GM12878 (cell line): Measurements from ENCODE around the gene CUEDC1. TPM values are rescaled to one million over a fixed set of nuclear protein-coding genes. Genes with fewer than 3 reads are reported as not detected.

Experiments
- ATAC-seq: fragments of 200-7000 bp; cut with Tn5 transposase; 3 replicates; pipeline ENCODE4 v1.9.1; 2020; ENCODE audit warnings: mild to moderate bottlenecking, moderate library complexity
- BruUV-seq: library from RNA; stranded (reverse); fragments of 400-500 nt; replicated peaks from 2 replicates; lab custom pipeline; 2021; lab: Mats Ljungman, UMichigan
- CTCF ChIA-PET: fragments of 300-600 bp; sonication (Branson Sonifier 250); formaldehyde crosslinking; extraction: SDS; loops from one replicate; lab custom pipeline; 2021; ENCODE audit warnings: inconsistent platforms; lab: Yijun Ruan, JAX
- POLR2A ChIA-PET: fragments of 350-600 bp; formaldehyde crosslinking; extraction: SDS; loops from one replicate; lab custom pipeline; 2021; ENCODE audit warnings: inconsistent platforms; lab: Charles Lee
- RAD21 ChIA-PET: fragments of 300-600 bp; sonication (Branson Sonifier 250); formaldehyde crosslinking; loops from one replicate; lab custom pipeline; 2023; ENCODE audit warnings: antibody characterized with exemption; ENCODE audit not compliant: unreplicated experiment; lab: Charles Lee
- SMC1A ChIA-PET: fragments of 300-600 bp; sonication (Branson Sonifier 250); formaldehyde crosslinking; loops from one replicate; lab custom pipeline; 2023; ENCODE audit not compliant: unreplicated experiment, uncharacterized antibody; lab: Charles Lee
- DNase-seq: peaks from one replicate; pipeline ENCODE4 v3.0.0-alpha.2; 2011; ENCODE audit warnings: low read depth, low spot score
- FAIRE-seq: peaks from 3 replicates; lab custom pipeline; 2011; peaks lifted over from hg19 to GRCh38; lab: Jason Lieb, UNC
- H2AFZ ChIP-seq: 2 replicates; pipeline ENCODE4 v1.6.0; 2011; ENCODE audit warnings: low read depth, low read length, control low read depth; ENCODE audit not compliant: control insufficient read depth
- H3K27ac ChIP-seq: 2 replicates; pipeline ENCODE4 v1.5.1; 2011; ENCODE audit warnings: control low read depth; ENCODE audit not compliant: control insufficient read depth, insufficient read depth
- H3K27me3 ChIP-seq, 2 experiments: replicated peaks in 1 of 2; 2 replicates each; pipeline versions ENCODE4 v1.6.0 to v1.6.1; 2011; ENCODE audit warnings: low read length in 1 of 2; ENCODE audit not compliant: control insufficient read depth in 2 of 2, insufficient read depth in 2 of 2
- H3K36me3 ChIP-seq, 2 experiments: 2 replicates each; pipeline ENCODE4 v1.5.1; 2011; ENCODE audit warnings: low read length in 1 of 2; ENCODE audit not compliant: control insufficient read depth in 2 of 2, insufficient read depth in 2 of 2
- H3K4me1 ChIP-seq: 2 replicates; pipeline ENCODE4 v1.6.1; 2011; ENCODE audit warnings: mild to moderate bottlenecking, low read length, moderate library complexity, mixed read lengths; ENCODE audit not compliant: control insufficient read depth, insufficient read depth
- H3K4me2 ChIP-seq: 2 replicates; pipeline ENCODE4 v1.6.0; 2011; ENCODE audit warnings: control low read depth; ENCODE audit not compliant: control insufficient read depth, insufficient read depth
- H3K4me3 ChIP-seq: fragments of 200-600 bp; sonication (generic); 2 replicates; pipeline ENCODE4 v1.5.1; 2016
- H3K79me2 ChIP-seq: 2 replicates; pipeline ENCODE4 v1.6.0; 2011; ENCODE audit warnings: low read length; ENCODE audit not compliant: control insufficient read depth, insufficient read depth
- H3K9ac ChIP-seq: 2 replicates; pipeline ENCODE4 v1.8.0; 2011; ENCODE audit warnings: low read length, control low read depth, mixed read lengths; ENCODE audit not compliant: control insufficient read depth, insufficient read depth
- H3K9me3 ChIP-seq: replicated peaks from 3 replicates; pipeline ENCODE4 v1.5.1; 2011; ENCODE audit warnings: mild to moderate bottlenecking, low read length; ENCODE audit not compliant: control insufficient read depth, insufficient read depth
- H4K20me1 ChIP-seq: 2 replicates; pipeline ENCODE4 v1.6.0; 2011; ENCODE audit not compliant: control insufficient read depth, insufficient read depth
- BACH1 ChIP-seq: fragments of 450-650 bp; IDR thresholded peaks from 2 replicates; pipeline ENCODE4 v1.6.1; 2017; ENCODE audit warnings: mild to moderate bottlenecking, borderline replicate concordance
- CHD4 ChIP-seq: fragments of 200-600 bp; sonication (generic); IDR thresholded peaks from 2 replicates; pipeline ENCODE4 v1.6.1; 2016; ENCODE audit warnings: mild to moderate bottlenecking
- EZH2 ChIP-seq: IDR thresholded peaks from 2 replicates; pipeline ENCODE4 v1.6.1; 2012; ENCODE audit warnings: low read depth, mild to moderate bottlenecking, control low read depth, inconsistent platforms, low read length, borderline replicate concordance; ENCODE audit not compliant: control insufficient read depth
- HDAC2 ChIP-seq: fragments of 200-600 bp; sonication (generic); IDR thresholded peaks from 2 replicates; pipeline ENCODE4 v1.6.1; 2017
- JUNB ChIP-seq: IDR thresholded peaks from 2 replicates; pipeline ENCODE4 v1.6.1; 2016; ENCODE audit warnings: antibody characterized with exemption, mild to moderate bottlenecking
- MEF2A ChIP-seq: IDR thresholded peaks from 2 replicates; pipeline ENCODE4 v1.6.1; 2011; ENCODE audit warnings: low read depth, mild to moderate bottlenecking, low read length, moderate library complexity; ENCODE audit not compliant: insufficient read depth
- MTA2 ChIP-seq: fragments of 450-650 bp; IDR thresholded peaks from 2 replicates; pipeline ENCODE4 v1.6.1; 2016; ENCODE audit warnings: low read depth, mild to moderate bottlenecking, moderate library complexity
- PML ChIP-seq: IDR thresholded peaks from 2 replicates; pipeline ENCODE4 v1.6.1; 2012; ENCODE audit warnings: low read length, inconsistent platforms
- RAD21 ChIP-seq: IDR thresholded peaks from 2 replicates; pipeline ENCODE4 v1.6.1; 2011; ENCODE audit warnings: mild to moderate bottlenecking, low read depth, low read length, moderate library complexity; ENCODE audit not compliant: insufficient read depth
- WGBS: methylation state at CpG from one replicate; pipeline ENCODE4 v1.1.6; 2016; ENCODE audit warnings: low lambda C conversion rate; ENCODE audit not compliant: insufficient replicate concordance, insufficient coverage; ENCODE audit errors: missing lambda C conversion rate; 5-methylcytosine and 5-hydroxymethylcytosine counted together
- in situ Hi-C: fragments of 300-500 bp; cut with MboI; formaldehyde crosslinking; loops from 9 replicates; pipeline ENCODE4 v1.14.3; 2018; ENCODE audit warnings: mixed read lengths
- intact Hi-C: fragments of 100-400 bp; cut with micrococcal nuclease; formaldehyde crosslinking; loops from one replicate; pipeline ENCODE4 v1.14.2; 2022; ENCODE audit not compliant: unreplicated experiment
- polyA plus RNA-seq, 11 experiments: library from polyadenylated mRNA; depleted of rRNA in 4 of 11; unstranded in 6 of 11; stranded (reverse) in 5 of 11; fragments of >200 nt; fragmentation: Nextera tagmentation in 4 of 11; fragmentation: Illumina TruSeq in 1 of 11; extraction: Ambion mirVana in 4 of 11; extraction: Trizol in 1 of 11; gene quantifications; 1 replicate in 1 of 11; 2 replicates in 10 of 11; pipeline versions ENCODE4 v1.2.1 to v1.2.3, GENCODE V29; 2011 to 2016; ENCODE audit warnings: inconsistent platforms in 2 of 11, missing spikeins in 2 of 11, low read depth in 1 of 11
- total RNA-seq, 4 experiments: library from RNA; depleted of rRNA in 3 of 4; stranded (reverse); fragments of >200 nt in 3 of 4; fragmentation: Illumina TruSeq in 1 of 4; extraction: Trizol in 1 of 4; gene quantifications; 2 replicates each; pipeline versions ENCODE4 v1.2.1 to v1.2.3, GENCODE V29; 2013 to 2021
- TF ChIP-seq, protein P1 (sequence below), 3 experiments: IDR thresholded peaks in 2 of 3; conservative IDR thresholded peaks in 1 of 3; 2 replicates each; pipeline ENCODE4 v1.5.1; 2011; ENCODE audit warnings: low read depth in 3 of 3, low read length in 3 of 3, mild to moderate bottlenecking in 3 of 3, control low read depth in 2 of 3, moderate library complexity in 2 of 3, inconsistent platforms in 1 of 3, mixed read lengths in 1 of 3; ENCODE audit not compliant: control insufficient read depth in 2 of 3, insufficient read depth in 1 of 3; ENCODE audit errors: extremely low read depth in 1 of 3
- TF ChIP-seq, protein P2 (sequence below): fragments of 450-650 bp; IDR thresholded peaks from 2 replicates; pipeline ENCODE4 v1.6.1; 2017; ENCODE audit warnings: mild to moderate bottlenecking, moderate library complexity
- TF ChIP-seq, protein P3 (sequence below): IDR thresholded peaks from 2 replicates; pipeline ENCODE4 v1.6.1; 2011; ENCODE audit warnings: low read depth, low read length, improper control_type of control experiment, borderline replicate concordance

CUEDC1 gene
- total and polyA plus RNA-seq, 10 of the 15 experiments (the other 5 are each of a cell fraction or from before 2014, with no cell fraction given): 0.24 to 7.4 (median 1.8) TPM

DNA sequence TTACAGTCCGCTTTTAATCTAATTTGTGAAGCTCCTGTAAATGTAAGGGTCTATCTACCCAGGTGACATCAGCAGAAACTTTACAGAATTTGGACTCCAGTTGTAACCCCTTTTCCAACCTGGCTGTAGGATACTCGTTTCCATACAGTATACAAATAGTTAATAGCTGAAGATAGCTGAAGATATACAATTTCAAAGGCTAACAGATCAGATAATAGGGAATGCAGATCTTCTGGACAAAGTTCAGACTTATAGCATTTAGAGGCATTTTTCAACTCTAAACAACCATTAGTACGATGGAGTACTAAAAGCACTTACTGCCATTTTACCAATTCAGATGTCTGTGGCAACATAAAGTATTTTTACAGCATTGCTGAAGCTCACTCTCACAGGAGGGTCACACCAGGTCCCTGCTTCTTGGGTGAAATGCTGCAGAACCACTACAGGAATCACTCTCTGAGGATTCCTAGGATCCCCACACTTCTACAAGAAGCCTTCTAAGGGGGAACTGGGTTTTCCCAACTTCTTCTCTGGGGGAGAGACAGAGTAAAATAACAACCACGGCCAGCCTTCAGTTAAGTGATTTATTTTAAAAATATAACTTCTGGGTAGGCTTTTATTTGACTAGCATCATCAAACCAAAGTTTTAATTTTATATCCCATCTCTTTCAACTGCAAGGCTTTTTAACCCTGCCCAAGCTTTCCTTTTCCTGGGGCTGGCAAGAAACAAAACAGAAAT, 29.9 kb upstream of the CUEDC1 start:
- intact Hi-C loops (loop anchor here (5.0 kb wide), 1 partner anchor 38 kb away; no protein-coding TSS in a partner anchor), in situ Hi-C loops (no loop called here)
- POLR2A ChIA-PET: interaction anchor here (0.6 to 3.1 kb wide), 6 partner anchors 9 to 527 kb away, joined by 3 to 21 read pairs (median 5); no protein-coding TSS in a partner anchor
- peaks cover 5% of the 10 kb centered on the region for H3K4me1 ChIP-seq
- TF ChIP-seq, protein P1, sequence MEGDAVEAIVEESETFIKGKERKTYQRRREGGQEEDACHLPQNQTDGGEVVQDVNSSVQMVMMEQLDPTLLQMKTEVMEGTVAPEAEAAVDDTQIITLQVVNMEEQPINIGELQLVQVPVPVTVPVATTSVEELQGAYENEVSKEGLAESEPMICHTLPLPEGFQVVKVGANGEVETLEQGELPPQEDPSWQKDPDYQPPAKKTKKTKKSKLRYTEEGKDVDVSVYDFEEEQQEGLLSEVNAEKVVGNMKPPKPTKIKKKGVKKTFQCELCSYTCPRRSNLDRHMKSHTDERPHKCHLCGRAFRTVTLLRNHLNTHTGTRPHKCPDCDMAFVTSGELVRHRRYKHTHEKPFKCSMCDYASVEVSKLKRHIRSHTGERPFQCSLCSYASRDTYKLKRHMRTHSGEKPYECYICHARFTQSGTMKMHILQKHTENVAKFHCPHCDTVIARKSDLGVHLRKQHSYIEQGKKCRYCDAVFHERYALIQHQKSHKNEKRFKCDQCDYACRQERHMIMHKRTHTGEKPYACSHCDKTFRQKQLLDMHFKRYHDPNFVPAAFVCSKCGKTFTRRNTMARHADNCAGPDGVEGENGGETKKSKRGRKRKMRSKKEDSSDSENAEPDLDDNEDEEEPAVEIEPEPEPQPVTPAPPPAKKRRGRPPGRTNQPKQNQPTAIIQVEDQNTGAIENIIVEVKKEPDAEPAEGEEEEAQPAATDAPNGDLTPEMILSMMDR (IDR thresholded peaks at IDR 0.05 in 2 of 3, conservative IDR thresholded peaks at IDR 0.05 in 1 of 3; ENCODE audit: control insufficient read depth in 2 of 3, extremely low read depth in 1 of 3, insufficient read depth in 1 of 3, low read depth in 3 of 3, low read length in 3 of 3): no peak
- no peak for TF ChIP-seq JUNB
- no peak for TF ChIP-seq CHD4
- TF ChIP-seq RAD21: no peak
- no peak for TF ChIP-seq PML
- no peak for TF ChIP-seq HDAC2
- TF ChIP-seq, protein P2, sequence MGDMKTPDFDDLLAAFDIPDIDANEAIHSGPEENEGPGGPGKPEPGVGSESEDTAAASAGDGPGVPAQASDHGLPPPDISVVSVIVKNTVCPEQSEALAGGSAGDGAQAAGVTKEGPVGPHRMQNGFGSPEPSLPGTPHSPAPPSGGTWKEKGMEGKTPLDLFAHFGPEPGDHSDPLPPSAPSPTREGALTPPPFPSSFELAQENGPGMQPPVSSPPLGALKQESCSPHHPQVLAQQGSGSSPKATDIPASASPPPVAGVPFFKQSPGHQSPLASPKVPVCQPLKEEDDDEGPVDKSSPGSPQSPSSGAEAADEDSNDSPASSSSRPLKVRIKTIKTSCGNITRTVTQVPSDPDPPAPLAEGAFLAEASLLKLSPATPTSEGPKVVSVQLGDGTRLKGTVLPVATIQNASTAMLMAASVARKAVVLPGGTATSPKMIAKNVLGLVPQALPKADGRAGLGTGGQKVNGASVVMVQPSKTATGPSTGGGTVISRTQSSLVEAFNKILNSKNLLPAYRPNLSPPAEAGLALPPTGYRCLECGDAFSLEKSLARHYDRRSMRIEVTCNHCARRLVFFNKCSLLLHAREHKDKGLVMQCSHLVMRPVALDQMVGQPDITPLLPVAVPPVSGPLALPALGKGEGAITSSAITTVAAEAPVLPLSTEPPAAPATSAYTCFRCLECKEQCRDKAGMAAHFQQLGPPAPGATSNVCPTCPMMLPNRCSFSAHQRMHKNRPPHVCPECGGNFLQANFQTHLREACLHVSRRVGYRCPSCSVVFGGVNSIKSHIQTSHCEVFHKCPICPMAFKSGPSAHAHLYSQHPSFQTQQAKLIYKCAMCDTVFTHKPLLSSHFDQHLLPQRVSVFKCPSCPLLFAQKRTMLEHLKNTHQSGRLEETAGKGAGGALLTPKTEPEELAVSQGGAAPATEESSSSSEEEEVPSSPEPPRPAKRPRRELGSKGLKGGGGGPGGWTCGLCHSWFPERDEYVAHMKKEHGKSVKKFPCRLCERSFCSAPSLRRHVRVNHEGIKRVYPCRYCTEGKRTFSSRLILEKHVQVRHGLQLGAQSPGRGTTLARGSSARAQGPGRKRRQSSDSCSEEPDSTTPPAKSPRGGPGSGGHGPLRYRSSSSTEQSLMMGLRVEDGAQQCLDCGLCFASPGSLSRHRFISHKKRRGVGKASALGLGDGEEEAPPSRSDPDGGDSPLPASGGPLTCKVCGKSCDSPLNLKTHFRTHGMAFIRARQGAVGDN: no peak
- TF ChIP-seq EZH2: no peak
- TF ChIP-seq BACH1: no peak
- TF ChIP-seq MEF2A: no peak
- TF ChIP-seq MTA2: no peak
- TF ChIP-seq, protein P3, sequence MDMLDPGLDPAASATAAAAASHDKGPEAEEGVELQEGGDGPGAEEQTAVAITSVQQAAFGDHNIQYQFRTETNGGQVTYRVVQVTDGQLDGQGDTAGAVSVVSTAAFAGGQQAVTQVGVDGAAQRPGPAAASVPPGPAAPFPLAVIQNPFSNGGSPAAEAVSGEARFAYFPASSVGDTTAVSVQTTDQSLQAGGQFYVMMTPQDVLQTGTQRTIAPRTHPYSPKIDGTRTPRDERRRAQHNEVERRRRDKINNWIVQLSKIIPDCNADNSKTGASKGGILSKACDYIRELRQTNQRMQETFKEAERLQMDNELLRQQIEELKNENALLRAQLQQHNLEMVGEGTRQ: no peak
- SMC1A ChIA-PET: interaction anchor here (0.8 to 9.3 kb wide), 24 partner anchors 9 to 135 kb away, joined by 3 to 114 read pairs (median 9); partner anchors contain the start of genes CUEDC1, MRPS23 and SRSF1
- H3K9ac ChIP-seq: no peak overlapping the region
- no TSS peak for BruUV-seq
- FAIRE-seq: no peak
- no peak overlapping the region for H3K4me2 ChIP-seq
- no peaks in the 10 kb centered on the region for H3K27me3 ChIP-seq
- no peak for ATAC-seq
- no peak overlapping the region for H2AFZ ChIP-seq
- H3K27ac ChIP-seq: no peak overlapping the region
- H3K4me3 ChIP-seq: 0 out of 2 replicates have a peak overlapping the region, but pooled peaks have one; percentile 17
- CTCF ChIA-PET: interaction anchor here (0.5 to 8.8 kb wide), 16 partner anchors 9 to 137 kb away, joined by 3 to 195 read pairs (median 6); partner anchors contain the start of gene SRSF1
- H3K9me3 ChIP-seq: no peaks in the 10 kb centered on the region
- DNase-seq: no peak
- RAD21 ChIA-PET: interaction anchor here (0.9 to 3.6 kb wide), 14 partner anchors 8 to 129 kb away, joined by 3 to 55 read pairs (median 8); partner anchors contain the start of genes CUEDC1 and SRSF1
- 82% methylated on average over 4 of the region's 4 CpGs for WGBS
- peaks cover 20% of the 10 kb centered on the region for H3K79me2 ChIP-seq
- peaks cover 2% of the 10 kb centered on the region; the same call in 1 of the 2 replicates for H4K20me1 ChIP-seq
- peaks cover 0 to 6% of the 10 kb centered on the region in 2 experiments; a peak in 1 of 4 replicates for H3K36me3 ChIP-seq
